UCSD-AML1 (cell line): ENCODE data around the gene FAM187B.
"Not testable (repeated sequence)": the region's sequence is repeated elsewhere in the genome, so short reads cannot be mapped to it uniquely, and the experiment has no call there.

Experiments
- DNase-seq: peaks from one replicate; lab custom pipeline; 2025; ENCODE audit not compliant: unreplicated experiment; lab: John Stamatoyannopoulos, UW

The FAM187B gene

DNA sequence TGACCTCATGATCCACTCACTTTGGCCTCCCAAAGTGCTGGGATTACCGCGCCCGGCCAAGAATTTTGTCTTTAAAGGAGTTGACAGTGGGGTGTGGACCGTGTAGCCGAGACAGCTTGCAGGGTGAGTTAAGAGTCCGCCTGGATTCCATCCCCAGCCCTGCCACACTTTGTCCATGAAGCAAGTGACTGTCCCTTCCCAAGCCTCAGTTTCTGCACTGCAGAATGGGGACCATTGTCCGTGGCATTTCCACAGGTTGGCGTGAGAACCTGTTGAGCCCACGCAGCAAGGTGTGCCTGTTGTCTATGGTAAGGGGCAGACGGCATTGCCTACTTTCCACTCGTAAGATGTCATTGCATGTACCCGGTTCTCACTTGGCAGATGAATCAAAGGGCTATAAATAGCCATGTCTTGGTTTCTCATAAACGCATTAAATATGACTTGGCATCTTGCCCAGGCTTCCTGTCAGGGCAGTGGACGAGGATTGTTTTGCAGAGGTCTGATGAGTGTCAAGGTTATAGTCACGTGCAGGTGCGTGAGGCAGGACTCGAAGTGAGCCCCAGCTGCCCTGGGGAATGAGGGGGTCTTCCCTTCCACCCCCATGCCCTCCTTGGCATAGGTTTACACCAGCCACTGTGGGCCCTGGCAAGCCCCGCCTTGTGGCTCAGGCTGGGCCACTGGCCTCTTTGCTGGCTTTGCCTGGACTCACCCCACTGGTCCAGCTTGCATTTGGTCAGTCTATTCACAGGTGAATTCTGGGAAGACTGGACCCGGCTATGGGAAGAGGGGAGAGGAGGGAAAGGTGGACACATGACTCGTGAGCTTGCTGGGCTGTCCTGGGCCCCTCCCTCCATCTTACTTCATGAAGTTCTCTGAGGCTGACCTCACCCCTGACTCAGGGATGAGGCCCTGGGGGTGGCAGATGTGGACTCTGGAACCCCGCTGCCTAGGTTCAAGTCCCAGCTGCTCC is 14.6 kb downstream of the FAM187B start:
- DNase-seq: peak; percentile 50

DNA sequence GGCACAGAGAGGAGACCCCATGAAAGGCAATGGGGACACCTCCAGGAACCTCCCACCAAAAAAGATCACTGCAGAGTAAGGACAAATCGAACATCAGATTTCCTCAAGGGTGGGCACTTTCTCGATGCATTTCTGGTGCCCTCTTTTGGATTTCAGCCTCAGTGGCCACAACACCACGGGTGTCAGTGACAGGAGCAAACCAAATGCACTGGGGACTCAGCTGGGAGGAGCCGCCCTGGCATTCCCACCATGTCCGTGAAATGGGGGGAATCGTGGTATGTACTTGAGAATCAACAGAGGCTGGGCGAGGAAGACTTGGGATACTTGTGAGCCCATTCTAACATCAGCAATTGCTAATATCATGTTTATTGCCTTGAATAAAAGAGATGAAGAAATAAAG is 16.3 kb downstream of the FAM187B start:
- no peak for DNase-seq

DNA sequence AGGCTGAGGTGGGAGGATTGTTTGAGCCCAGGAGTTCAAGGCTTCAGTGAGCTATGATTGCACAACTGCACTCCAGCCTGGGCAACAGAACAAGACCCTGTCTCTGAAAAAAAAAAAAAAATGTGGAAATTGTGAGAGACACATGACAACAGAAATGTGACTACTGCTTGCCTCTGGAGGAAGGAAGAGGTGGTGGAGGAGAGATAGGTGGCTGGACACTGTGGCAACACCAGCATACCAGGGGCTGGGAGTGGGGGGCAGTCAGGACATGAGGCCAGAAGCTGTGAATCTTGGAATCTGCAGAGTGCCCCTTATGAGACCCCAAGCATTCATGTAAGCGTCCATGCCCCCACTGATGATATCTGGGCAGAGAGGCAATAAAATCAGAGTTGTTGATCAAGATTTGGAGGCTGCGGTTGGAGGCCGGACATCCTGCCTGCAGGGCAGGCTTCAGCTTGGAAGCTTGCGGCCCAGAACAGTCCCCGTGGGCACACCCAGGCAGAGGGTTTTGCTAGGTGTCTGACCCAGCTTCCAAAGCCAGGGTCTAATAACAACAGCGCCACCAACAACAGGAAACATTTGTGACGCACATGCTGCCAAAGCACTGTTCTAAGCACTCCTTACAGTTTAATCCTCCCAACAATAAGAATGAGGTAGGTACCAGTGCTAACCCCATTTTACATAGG is 16.9 kb downstream of the FAM187B start:
- peak; percentile 74 for DNase-seq

DNA sequence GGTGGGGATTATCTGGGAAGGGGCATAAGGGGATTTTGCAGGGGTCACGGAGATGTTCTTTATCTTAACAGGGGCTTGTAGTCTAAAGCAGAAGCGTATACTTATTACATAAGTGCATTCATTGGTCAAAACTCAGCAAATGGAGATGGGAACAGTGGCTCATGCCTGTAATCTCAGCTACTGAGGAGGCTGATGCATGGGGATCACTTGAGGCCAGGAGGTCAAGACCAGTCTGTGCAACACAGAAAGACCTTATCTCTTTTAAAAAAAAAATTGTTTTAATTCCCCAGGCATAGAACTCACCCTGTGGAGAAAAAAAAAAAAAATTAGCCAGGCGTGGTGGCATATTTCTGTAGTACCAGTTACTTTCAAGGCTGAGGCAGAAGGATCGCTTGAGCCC is 18.9 kb downstream of the FAM187B start:
- no peak for DNase-seq

DNA sequence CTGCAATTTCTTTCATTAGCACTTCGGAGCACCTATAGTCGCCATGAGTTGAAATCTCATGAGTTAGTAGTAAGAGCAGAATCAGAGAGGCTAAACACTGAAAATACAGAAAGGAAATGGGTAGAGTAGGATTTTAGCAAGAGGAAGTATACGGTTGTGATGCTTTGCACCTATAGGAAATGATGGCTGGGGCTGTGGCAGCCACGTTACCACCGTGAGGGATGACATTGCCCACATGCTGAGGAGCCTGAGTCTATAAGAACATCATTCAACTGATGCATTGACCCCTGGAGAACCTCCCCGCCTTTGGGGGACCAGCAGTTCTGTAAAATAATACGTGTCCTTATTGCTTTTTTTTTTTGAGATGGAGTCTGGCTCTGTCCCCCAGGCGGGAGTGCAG is 20.4 kb downstream of the FAM187B start:
- no peak for DNase-seq

DNA sequence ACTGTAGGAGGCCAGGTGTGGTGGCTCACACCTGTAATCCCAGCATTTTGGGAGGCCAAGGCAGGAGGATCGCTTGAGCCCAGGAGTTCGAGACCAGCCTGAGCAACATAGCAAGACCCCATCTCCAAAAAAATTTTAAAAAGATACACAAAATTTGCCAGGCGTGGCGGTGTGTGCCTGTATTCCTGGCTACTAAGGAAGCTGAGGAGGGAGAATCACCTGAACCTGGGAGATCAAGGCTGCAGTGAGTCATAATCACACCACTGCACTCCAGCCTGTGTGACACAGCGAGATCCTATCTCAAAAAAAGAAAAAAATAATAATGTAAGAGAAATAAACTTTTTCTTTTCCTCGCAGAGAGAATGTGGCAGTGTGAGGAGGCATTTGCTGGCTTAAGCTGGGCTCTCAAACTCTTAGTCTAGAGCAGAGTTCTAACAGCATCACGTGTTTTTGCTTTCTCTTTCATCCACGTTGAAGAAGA is 21.1 kb downstream of the FAM187B start:
- DNase-seq: no peak

DNA sequence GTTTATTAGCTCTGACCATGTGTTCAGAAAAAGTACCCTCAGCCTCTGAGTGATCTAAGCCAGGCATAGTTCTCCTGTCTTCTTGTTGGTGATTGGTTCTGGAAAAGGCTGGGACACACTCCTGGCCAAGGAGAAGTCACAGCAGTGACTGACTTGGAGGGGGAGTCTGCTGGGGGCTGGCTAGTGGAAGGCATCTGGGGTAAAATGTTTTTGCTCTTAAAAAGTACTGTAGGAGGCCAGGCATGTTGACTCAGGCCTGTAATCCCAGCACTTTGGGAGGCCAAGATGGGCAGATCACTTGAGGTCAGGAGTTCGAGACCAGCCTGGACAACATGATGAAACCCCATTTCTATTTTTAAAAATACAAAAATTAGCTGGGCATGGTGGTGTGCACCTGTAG is 21.7 kb downstream of the FAM187B start:
- DNase-seq: no peak

DNA sequence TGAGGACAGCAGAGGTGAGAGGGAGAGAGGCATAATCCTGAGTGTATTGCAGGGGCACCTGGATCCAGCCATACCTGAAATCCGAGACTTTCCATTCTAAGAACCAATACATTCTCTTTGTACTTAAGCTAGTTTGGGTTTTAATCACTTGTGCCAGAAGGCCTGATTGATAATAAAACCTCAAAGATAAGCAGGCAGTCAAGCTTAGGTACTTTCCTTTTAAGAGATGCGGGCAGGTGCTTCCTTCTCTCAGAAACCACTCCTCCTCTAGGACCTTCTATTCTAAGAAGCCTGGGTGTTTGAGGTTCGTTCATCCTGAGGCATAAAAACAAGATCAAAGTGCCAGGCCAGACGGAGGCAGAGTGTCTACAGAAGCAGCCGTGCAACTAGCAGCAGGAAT is 22.2 kb downstream of the FAM187B start:
- DNase-seq: no peak

DNA sequence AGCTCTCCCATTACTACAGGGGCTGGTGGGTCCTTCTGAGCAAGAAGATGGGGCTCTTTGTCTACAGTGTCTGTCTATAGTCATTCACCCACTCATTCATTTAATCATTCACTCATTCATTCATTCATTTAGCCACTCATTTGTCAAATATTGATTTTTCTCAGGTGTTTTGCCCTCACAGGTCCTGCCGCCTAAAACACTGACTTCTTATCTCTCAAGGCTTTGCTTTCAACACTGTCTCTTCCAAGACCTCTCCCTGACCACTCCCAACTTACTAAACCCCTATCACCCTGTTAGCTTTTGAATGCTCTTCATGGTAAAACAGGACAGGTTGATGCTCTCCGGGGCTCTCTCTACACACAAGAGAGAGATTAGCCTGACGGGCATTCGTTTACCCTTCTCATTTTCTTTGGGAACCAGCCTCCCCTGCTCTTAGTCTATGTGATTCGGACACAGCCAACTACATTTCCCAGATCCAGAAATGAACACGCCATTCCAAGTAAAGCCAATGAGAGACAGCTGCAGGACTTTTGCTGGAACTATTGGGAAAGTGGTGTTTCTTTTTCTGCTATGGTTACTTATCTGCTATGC is 22.7 kb downstream of the FAM187B start:
- DNase-seq: no peak

DNA sequence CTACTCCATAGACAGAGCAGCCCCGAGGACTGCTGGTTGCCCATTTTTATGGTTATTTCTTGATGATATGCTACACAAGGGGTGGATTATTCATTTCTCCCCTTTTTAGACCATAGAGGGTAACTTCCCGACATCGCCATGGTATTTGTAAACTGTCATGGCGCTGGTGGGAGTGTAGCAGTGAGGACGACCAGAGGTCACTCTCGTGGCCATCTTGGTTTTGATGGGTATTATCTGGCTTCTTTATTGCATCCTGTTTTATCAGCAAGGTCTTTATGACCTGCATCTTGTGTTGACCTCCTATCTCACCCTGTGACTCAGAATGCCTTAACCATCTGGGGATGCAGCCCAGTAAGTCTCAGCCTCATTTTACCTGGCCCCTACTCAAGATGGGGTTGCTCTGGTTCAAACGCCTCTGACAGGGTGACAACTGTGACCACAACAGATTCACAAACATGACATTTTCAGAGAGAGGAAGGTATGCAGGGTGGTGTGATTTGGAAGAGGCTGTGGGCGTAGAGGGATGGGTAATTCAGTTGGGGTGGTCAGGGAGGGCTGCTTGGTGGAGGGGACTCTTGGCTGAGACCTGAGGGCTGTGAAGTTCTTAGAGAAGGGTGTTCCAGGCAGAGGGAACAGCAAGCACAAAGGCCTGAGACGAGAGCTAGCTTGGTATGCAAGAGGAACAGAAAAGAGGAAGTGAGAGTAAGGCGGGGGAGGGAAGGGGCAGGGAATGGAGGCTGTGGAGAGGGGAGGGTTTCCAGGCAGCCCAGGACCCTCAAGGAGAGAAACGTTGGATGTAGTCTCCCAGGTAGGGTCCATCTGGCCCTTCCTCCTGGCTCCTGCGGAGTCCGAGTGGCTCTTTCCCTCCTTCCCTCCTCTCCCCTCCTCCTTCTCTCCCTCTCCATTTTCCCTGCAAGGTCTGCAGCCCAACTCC is 23.5 kb downstream of the FAM187B start:
- peak; percentile 43 for DNase-seq

DNA sequence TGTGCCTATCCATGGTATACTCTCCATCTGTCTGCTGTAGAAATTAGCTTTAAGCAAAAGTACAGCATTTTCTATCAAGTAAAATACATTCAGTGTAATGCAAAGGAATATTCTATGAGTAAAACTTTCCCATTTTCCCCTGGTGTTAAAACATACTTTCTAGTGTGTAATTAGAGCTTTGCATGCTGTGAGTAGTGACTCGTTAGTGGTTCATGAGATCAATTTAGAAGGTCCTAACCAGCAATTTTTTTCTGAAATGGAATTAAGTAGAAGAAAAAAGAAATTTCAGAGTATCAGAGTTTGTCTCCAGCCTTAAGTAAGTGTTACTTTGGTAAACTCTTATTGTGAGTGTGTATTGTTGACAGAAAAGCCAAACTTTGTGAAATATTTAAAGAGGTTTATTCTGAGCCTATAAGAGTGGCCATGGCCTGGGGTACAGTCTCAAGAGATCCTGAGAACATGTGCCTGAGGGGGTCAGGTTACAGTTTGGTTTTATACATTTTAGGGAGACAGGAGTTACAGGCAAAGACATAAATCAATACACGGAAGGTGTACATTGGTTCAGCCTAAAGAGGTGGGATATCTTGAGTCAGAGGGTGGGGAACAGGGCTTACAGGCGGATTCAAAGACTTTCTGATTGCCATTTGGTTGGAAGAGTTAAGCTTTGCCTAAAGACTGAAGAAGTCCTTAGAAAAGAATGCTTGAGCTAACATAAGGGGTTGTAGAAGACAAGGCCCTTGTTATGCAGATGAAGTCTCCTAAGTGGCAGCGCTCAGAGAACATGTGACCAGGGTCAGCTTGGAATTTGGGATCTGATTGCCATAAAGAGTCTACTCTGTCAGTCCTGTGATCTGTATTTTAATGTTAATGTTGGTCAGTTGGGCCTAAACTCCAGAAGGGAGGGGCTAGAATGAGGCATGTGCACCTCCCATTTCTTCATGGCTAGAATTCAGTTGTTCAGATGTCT is 25.5 kb downstream of the FAM187B start:
- DNase-seq: no peak

DNA sequence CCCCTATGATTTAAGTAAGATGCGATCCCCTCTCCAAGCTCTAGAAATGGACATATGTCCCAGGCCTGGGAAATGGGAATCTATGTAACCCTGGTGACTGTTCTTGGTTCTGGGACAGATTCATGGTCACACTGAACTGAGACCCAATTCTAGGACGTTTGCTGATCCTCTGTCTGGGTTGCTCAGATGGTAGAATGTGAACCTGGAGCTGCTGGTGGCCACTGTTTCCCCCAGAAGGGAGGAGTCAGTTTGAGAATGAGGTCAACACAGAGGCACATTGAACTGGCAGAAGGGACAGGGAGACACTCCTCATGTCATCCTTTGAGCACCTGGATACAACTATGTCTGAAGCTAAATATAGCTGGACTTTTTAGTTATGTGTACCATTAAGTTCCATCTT is 29.1 kb downstream of the FAM187B start:
- no peak for DNase-seq

DNA sequence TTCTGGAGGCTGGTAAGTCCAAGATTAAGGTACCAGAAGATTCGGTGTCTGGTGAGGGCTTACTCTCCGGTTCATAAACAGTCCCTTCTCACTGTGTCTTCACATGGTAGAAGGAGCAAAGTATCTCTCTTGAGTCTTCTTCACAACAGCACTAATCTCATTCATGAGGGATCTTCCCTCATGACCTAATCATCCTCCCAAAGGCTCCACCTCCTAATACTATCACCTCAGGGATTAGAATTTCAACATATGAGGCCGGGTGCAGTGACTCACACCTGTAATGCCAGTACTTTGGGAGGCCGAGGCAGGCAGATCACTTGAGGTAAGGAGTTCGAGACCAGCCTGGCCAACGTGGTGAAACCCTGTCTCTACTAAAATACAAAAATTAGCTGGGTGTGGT is 31.7 kb downstream of the FAM187B start:
- not testable (repeated sequence) for DNase-seq

DNA sequence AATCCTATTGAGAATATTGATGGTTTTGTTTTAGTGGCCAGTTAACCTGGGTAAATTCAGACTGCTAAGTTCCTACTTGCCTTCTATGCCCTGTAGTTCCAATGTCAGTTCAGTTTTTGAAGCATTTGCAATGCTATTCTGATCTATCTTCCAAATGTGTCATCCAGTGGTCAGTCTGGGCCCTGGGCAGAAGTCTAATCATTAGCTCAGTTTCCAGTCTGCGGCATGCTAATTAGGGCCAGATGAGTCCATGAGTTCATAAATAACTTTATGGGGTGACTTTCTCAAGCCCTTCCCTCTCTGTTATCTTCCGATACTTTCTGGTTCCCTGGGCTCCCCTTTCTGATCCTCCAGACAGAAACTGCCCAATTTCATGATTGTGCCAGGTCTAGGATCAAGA is 32.7 kb downstream of the FAM187B start:
- DNase-seq: no peak

DNA sequence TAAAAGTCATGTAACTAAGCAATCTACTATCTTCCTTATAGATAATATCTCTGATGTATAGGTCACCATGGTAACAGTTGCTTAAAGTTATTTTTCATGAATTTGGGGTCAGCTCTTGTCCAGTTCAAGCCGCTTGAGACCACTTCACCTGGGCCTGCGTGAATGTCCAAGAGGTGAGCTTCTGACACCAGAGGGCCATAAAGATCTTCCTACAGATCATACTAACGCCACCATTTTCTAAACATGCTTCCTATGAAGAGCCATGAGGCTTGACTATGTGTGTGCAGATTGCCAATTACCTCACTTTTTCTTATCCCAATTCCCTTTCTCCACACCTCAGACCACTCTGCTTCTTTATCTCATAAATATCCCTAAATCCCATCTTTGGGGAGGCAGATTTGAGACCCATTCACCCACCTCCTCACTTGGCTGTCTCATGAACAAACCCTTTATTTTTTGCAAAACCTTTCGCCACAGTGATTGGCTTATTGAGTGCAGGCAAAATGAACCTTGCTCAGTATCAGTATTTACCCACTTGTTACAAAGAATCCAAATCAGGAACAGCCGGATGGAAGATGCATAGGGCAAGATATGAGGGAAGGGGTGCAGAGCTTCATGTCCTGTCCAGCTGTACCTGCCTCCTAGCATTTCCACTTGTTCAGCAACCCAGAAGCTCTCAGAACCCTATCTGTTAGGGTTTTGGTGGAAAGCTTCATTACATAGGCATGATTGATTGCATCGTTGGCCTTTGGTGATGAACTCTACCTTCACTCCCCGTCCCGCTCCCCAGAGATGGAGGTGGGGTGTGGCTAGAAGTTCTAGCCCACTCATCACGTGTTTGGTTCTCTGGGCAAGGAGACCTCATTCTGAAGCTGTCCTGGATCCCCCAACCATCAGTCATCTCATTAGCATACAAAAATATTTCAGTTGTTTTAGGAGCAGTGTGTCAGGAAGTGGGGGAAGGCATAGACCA is 34.2 kb downstream of the FAM187B start:
- no peak for DNase-seq

DNA sequence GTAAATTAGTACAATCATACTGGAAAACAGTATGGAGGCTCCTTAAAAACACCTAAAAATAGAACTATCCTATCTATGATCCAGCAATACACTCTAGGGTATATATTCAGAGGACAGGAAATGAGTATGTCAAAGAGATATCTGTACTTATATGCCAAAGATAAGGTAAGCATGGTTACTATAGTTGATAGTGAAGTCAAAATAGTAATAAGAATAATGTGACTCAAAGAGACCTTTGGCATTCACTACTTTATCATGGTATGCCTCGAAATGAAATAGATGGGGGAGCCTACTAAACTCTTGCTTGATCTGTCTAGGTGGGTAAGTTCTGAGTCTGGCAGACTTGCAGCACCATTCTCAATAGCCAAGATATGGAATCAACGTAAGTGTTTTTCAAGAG is 43.7 kb downstream of the FAM187B start:
- no peak for DNase-seq

DNA sequence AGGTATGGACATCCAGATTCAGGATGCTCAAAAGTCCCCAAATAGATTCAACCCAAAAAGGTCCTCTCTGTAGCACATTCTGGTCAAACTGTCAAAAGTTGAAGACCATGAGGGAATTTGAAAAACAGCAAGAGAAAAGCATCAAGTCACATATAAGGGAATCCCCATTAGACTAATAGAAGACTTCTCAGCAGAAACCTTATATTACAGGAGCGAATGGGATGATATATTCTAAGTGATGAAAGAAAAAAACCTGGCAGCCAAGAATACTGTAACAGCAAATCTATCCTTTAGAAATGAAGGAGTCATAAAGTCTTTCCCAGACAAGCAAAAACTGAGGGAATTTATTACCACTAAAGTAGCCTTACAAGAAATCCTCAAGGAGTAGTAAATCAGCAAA is 44.3 kb downstream of the FAM187B start:
- no peak for DNase-seq

DNA sequence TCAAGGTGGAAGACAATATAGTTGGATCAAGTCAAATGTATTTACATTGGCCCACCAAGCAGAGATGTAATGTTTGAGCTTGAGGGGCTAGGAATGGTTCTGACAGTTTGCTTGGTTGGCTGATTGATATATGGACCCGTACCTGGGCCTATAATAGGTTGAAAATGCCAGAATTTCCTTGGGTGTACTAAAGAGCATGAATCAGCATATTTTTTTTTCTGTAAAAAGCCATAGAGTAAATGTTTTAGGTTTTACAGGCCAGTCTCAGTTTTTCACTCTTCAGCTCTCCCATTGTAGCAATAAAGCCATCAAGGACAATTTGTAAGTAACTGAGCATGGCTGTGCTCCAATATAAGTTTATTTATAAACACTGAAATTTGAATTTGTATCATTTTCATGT is 47.2 kb downstream of the FAM187B start:
- DNase-seq: no peak
